ENCODE measurements around the gene PAF1.

DNA sequence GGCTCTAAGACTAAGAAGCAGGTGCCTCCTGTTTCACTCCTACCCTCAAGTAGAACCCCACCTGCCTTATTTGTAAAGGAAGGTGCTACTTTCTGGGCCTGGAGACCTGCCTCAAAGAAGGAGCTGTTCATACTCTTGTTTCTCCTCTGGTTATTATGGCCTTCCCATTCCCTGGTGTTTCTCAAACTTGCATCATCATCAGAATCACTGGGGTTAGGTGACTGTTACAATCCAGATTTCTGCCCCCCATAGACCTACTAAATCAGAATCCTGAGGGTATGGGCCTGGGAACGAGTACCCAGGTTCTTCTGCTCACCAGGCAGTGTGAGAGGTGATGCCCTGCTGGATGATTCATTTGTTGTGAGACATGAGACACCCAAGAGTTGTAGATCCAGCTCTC is 30.3 kb downstream of the PAF1 start:
- TF ChIP-seq, protein P1, sequence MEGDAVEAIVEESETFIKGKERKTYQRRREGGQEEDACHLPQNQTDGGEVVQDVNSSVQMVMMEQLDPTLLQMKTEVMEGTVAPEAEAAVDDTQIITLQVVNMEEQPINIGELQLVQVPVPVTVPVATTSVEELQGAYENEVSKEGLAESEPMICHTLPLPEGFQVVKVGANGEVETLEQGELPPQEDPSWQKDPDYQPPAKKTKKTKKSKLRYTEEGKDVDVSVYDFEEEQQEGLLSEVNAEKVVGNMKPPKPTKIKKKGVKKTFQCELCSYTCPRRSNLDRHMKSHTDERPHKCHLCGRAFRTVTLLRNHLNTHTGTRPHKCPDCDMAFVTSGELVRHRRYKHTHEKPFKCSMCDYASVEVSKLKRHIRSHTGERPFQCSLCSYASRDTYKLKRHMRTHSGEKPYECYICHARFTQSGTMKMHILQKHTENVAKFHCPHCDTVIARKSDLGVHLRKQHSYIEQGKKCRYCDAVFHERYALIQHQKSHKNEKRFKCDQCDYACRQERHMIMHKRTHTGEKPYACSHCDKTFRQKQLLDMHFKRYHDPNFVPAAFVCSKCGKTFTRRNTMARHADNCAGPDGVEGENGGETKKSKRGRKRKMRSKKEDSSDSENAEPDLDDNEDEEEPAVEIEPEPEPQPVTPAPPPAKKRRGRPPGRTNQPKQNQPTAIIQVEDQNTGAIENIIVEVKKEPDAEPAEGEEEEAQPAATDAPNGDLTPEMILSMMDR (IDR thresholded peaks at IDR 0.05; ENCODE audit: borderline replicate concordance, extremely low read depth, low read length, poor library complexity, severe bottlenecking) = no peak
- no peak for TF ChIP-seq EZH2 (IDR thresholded peaks at IDR 0.05; ENCODE audit: borderline replicate concordance, low read depth, low read length, severe bottlenecking)

Data from DND-41 (cell line).